Common myeloid progenitor, CD34-positive (primary cell): Measurements from ENCODE around the gene EFCAB12.
"Not testable (repeated sequence)": the region's sequence is repeated elsewhere in the genome, so short reads cannot be mapped to it uniquely, and the experiment has no call there.

Experiments used
- CTCF ChIA-PET: fragments of 350-600 bp; sonication (Branson Sonifier 250); formaldehyde crosslinking; loops from one replicate; lab custom pipeline; 2021; ENCODE audit warnings: antibody characterized with exemption; lab: Charles Lee
- POLR2A ChIA-PET: fragments of 350-600 bp; sonication (Branson Sonifier 250); formaldehyde crosslinking; loops from one replicate; lab custom pipeline; 2021; ENCODE audit warnings: antibody characterized with exemption; lab: Charles Lee
- DNase-seq, 3 donors: peaks; one replicate each; pipeline versions ENCODE4 v3.0.0 to v3.0.0-alpha.2; 2013
- H3K27ac ChIP-seq, 2 experiments: 1 replicate in 1 of 2; 2 replicates in 1 of 2; pipeline ENCODE4 v1.7.0; 2013; ENCODE audit warnings: inconsistent platforms in 2 of 2, low read length in 2 of 2, mild to moderate bottlenecking in 2 of 2, low read depth in 1 of 2, moderate library complexity in 1 of 2; ENCODE audit not compliant: severe bottlenecking in 2 of 2, insufficient read depth in 1 of 2, poor library complexity in 1 of 2
- H3K27me3 ChIP-seq, 5 experiments: replicated peaks in 2 of 5; 1 replicate in 3 of 5; 2 replicates in 2 of 5; pipeline versions ENCODE4 v1.6.1 to v1.7.0; 2013; ENCODE audit warnings: low read length in 4 of 5, mild to moderate bottlenecking in 2 of 5, moderate library complexity in 2 of 5, inconsistent platforms in 1 of 5; ENCODE audit not compliant: insufficient read depth in 5 of 5, control insufficient read depth in 4 of 5
- H3K36me3 ChIP-seq, 4 experiments: 1 replicate in 2 of 4; 2 replicates in 2 of 4; pipeline versions ENCODE4 v1.6.1 to v1.7.0; 2013; ENCODE audit warnings: low read length in 3 of 4, control low read depth in 1 of 4, mild to moderate bottlenecking in 1 of 4; ENCODE audit not compliant: control insufficient read depth in 4 of 4, insufficient read depth in 4 of 4
- H3K4me1 ChIP-seq, 4 experiments: 1 replicate in 3 of 4; 2 replicates in 1 of 4; pipeline versions ENCODE4 v1.6.1 to v1.7.1; 2013; ENCODE audit warnings: low read length in 3 of 4, mild to moderate bottlenecking in 3 of 4, control low read depth in 1 of 4, inconsistent platforms in 1 of 4, moderate library complexity in 1 of 4; ENCODE audit not compliant: control insufficient read depth in 4 of 4, insufficient read depth in 4 of 4; ENCODE audit errors: control extremely low read depth in 1 of 4
- H3K4me3 ChIP-seq, 7 experiments: 1 replicate in 4 of 7; 2 replicates in 3 of 7; pipeline versions ENCODE4 v1.5.1 to v1.7.0; 2013; ENCODE audit warnings: mild to moderate bottlenecking in 7 of 7, low read length in 6 of 7, moderate library complexity in 6 of 7, inconsistent platforms in 2 of 7, low read depth in 2 of 7, control low read depth in 1 of 7; ENCODE audit not compliant: insufficient read depth in 4 of 7, control insufficient read depth in 1 of 7; ENCODE audit errors: extremely low read depth in 1 of 7
- H3K9me3 ChIP-seq, 5 experiments: 1 replicate in 4 of 5; 2 replicates in 1 of 5; pipeline versions ENCODE4 v1.6.1 to v1.7.1; 2013; ENCODE audit warnings: low read length in 4 of 5, mild to moderate bottlenecking in 2 of 5, inconsistent platforms in 1 of 5, low read depth in 1 of 5, moderate library complexity in 1 of 5; ENCODE audit not compliant: control insufficient read depth in 4 of 5, insufficient read depth in 2 of 5; ENCODE audit errors: control extremely low read depth in 1 of 5
- WGBS: methylation state at CpG from one replicate; pipeline ENCODE4 v1.1.5; 2013; ENCODE audit not compliant: insufficient coverage; 5-methylcytosine and 5-hydroxymethylcytosine counted together

Gene EFCAB12

DNA sequence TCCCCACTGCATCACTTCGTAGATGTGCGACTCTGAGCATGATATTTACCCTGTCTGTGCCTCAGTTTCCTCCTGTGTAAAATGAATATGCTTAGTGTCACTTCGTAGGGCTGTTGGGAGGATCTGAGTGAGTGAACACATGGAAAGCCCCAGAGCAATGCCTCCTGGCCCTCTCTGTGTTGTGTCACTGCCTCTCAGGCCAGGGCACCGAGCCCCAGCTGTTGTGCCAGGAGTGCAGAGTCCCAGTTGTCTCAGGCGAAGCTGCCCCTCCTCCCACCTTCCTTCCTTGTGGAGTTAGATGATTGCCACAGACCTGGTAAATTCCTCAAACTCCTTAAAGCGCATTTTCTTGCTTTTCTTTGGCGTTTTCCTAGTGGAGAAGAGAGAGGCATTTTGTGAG, 26.2 kb downstream of the EFCAB12 start:
- no peak for DNase-seq
- POLR2A ChIA-PET, result no interaction called here
- Histone ChIP-seq H3K36me3 (peaks cover 0 to 5% (median 0%) of the 10 kb centered on the region in 4 experiments), H3K4me1 (peaks cover 0 to 16% (median 9%) of the 10 kb centered on the region in 4 experiments), H3K9me3 (no peaks in the 10 kb centered on the region), H3K4me3 (no peak overlapping the region), H3K27me3 (no peaks in the 10 kb centered on the region), H3K27ac (no peak overlapping the region)
- CTCF ChIA-PET, result interaction anchor here (1.0 to 1.7 kb wide), 4 partner anchors 10 to 19 kb away, joined by 3 to 4 read pairs (median 4); no protein-coding TSS in a partner anchor
- 94% methylated on average over 5 of the region's 7 CpGs for WGBS

DNA sequence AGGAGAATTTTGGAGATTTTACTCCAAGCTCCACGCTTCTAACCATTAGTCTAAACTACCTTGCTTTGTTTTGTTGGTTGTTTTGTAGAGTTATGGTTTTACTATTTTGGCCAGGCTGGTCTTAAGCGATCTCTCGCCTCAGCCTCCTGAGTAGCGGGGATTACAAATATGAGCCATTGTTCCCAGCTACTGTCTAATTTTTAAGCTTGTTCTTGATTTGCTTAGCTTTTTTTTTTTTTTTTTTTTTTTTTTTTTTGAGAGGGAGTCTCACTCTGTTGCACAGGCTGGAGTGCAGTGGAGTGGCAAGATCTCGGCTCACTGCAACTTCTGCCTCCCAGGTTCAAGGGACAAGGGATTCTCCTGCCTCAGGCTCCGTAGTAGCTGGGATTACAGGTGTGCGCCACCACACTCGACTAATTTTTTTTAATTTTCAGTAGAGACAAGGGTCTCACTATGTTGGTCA, 28.5 kb downstream of the EFCAB12 start:
- no peaks in the 10 kb centered on the region for H3K9me3 ChIP-seq
- ChIA-PET CTCF (interaction anchor here (0.8 to 1.4 kb wide), 9 partner anchors 8 to 33 kb away, joined by 3 to 6 read pairs (median 3); no protein-coding TSS in a partner anchor), POLR2A (no interaction called here)
- H3K27ac ChIP-seq, result peak overlapping the region; percentile 95 to 98
- peaks cover 0 to 16% (median 9%) of the 10 kb centered on the region in 4 experiments for H3K4me1 ChIP-seq
- peaks cover 4 to 26% (median 15%) of the 10 kb centered on the region in 4 experiments for H3K36me3 ChIP-seq
- 87% methylated on average over 4 of the region's 8 CpGs for WGBS
- no peak for DNase-seq
- no peaks in the 10 kb centered on the region for H3K27me3 ChIP-seq
- peak overlapping the region in 6 of 7 experiments; percentile 80 to 98 (median 91) for H3K4me3 ChIP-seq

DNA sequence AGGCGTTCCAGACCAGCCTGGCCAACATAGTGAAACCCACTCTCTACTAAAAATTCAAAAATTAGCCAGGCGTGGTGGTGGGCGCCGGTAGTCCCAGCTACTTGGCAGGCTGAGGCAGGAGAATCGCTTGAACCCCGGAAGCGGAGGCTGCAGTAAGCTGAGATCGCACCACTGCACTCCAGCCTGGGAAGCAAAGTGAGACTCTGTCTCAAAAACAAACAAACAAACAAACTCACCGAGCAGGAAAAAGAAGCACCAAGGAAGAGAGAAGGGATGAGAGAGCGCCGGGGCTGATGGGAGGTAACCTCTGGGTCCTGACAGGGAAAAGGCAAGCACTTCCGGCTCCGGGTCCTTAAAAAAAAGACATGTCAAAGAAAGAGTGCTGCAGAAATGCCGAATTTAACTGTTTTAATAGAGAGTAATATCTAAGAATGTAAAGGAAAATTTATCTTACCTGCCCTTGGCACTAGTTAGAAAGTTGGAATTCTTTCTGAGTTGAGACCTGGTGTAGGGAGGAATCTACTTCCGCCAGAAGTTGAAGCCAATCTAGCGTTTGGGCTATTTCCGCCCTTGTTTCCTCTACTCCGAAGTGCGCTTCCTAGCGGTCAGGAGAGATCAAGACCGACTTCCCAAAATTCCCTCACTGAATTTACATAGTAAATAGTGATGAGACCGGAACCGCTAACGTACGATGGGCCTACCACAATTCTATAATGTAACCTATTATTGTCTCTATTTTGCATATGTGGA, 29.1 kb downstream of the EFCAB12 start:
- 0% methylated on average over 12 of the region's 25 CpGs for WGBS
- Histone ChIP-seq H3K4me3 (peak overlapping the region; percentile 80 to 98 (median 91)), H3K27ac (peak overlapping the region; percentile 95 to 98), H3K27me3 (no peaks in the 10 kb centered on the region), H3K4me1 (peaks cover 0 to 16% (median 9%) of the 10 kb centered on the region in 4 experiments), H3K36me3 (peaks cover 4 to 32% (median 17%) of the 10 kb centered on the region in 4 experiments), H3K9me3 (no peaks in the 10 kb centered on the region)
- peak; percentile 92 to 96 (median 94) for DNase-seq
- POLR2A ChIA-PET, result no interaction called here
- CTCF ChIA-PET, result interaction anchor here (1.0 to 1.7 kb wide), 8 partner anchors 9 to 22 kb away, joined by 3 to 7 read pairs (median 3); no protein-coding TSS in a partner anchor

DNA sequence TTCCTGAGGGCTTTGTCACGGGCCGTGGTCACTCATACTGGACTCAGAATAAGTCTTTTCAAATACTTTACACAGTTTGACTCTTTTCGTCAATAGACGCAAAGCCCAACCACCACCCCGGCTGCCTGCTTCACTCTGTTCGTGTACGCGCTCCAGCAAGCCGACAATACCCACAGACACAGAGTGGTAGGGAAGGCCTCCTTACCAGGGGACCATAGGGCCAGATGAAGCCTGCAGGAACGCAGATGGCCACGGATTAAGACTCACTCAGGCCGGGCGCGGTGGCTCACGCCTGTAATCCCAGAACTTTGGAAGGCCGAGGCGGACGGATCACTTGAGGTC, 29.7 kb downstream of the EFCAB12 start:
- Histone ChIP-seq H3K36me3 (peaks cover 4 to 32% (median 19%) of the 10 kb centered on the region in 4 experiments), H3K27me3 (no peaks in the 10 kb centered on the region), H3K4me1 (peaks cover 0 to 16% (median 9%) of the 10 kb centered on the region in 4 experiments), H3K9me3 (no peaks in the 10 kb centered on the region), H3K27ac (peak overlapping the region; percentile 95 to 98), H3K4me3 (peak overlapping the region; percentile 80 to 98 (median 91))
- peak; percentile 22 to 60 (median 49) for DNase-seq
- POLR2A ChIA-PET, result no interaction called here
- 1% methylated on average over 16 of the region's 18 CpGs for WGBS
- CTCF ChIA-PET, result interaction anchor here (1.7 kb wide), 1 partner anchor 12 kb away, joined by 7 read pairs; no protein-coding TSS in a partner anchor

- POLR2A ChIA-PET, H3K4me3 ChIP-seq, H3K9me3 ChIP-seq, H3K27me3 ChIP-seq, DNase-seq, H3K27ac ChIP-seq: not testable (repeated sequence)
- Histone ChIP-seq H3K4me1 (peaks cover 0 to 13% (median 9%) of the 10 kb centered on the region in 4 experiments), H3K36me3 (peaks cover 10 to 65% (median 41%) of the 10 kb centered on the region in 4 experiments)
- CTCF ChIA-PET, result interaction anchor here (2.0 kb wide), 1 partner anchor 8 kb away, joined by 8 read pairs; no protein-coding TSS in a partner anchor
- 86% methylated on average over 3 of the region's 17 CpGs for WGBS
Measured at GRCh38 chr3:129393760-129394564, 34.5 kb downstream of the EFCAB12 start.

- H3K36me3 ChIP-seq, result peaks cover 10 to 70% (median 44%) of the 10 kb centered on the region in 4 experiments
- H3K27me3 ChIP-seq, result no peaks in the 10 kb centered on the region
- H3K4me1 ChIP-seq, result peaks cover 0 to 9% (median 5%) of the 10 kb centered on the region in 4 experiments
- no peak overlapping the region for H3K27ac ChIP-seq
- no peaks in the 10 kb centered on the region for H3K9me3 ChIP-seq
- 91% methylated on average over 6 of the region's 6 CpGs for WGBS
- no peak for DNase-seq
- ChIA-PET POLR2A (no interaction called here), CTCF (no interaction called here)
- H3K4me3 ChIP-seq, result no peak overlapping the region
Measured at GRCh38 chr3:129393271-129393670, 35.2 kb downstream of the EFCAB12 start.
